Measurements from ENCODE around the gene FMC1. TPM values are rescaled to one million over a fixed set of nuclear protein-coding genes. Genes with fewer than 3 reads are reported as not detected.

Gene FMC1
- total and polyA plus RNA-seq, 4 donors: 8.7 to 44.6 (median 13.2) TPM

DNA sequence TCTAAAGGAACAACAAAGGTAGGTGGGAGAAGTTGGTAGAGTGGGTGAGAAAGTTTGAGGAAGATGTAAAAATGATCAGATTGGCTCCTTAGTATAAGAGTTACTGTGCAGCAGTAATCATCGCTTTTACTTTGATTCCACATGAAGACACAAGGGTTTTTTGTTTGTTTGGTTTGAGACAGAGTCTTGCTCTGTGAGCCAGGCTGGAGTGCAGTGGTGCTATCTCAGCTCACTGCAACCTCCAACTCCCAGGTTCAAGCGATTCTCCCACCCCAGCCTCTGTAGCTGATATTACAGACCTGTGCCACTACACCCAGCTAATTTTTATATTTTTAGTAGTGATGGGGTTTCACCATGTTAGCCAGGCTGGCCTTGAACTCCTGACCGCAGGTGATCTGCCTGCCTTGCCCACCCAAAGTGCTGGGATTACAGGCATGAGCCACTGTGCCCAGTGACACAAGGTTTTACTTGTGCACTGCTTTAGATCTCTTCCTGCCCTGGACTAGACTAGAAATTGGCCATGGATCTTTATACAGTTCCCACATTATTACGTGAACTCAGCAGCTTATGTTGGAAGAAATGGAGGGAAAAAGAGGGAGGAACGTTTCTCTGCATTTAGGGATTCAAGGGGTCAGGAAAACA, 29.3 kb downstream of the FMC1 start:
- no peaks in the 10 kb centered on the region for H3K27me3 ChIP-seq (ENCODE audit: control insufficient read depth in 3 of 3, insufficient read depth in 3 of 3, low read length in 2 of 3)
- no peak overlapping the region for H3K4me3 ChIP-seq
- DNase-seq (no peak), ATAC-seq (ENCODE audit: insufficient read depth, low FRiP score) (no peak)
- no peak overlapping the region for H3K27ac ChIP-seq (ENCODE audit: low read depth in 1 of 2, low read length in 1 of 2)
- H3K4me1 ChIP-seq (ENCODE audit: control insufficient read depth in 5 of 5, insufficient read depth in 5 of 5, low read length in 5 of 5): peaks cover 0 to 18% (median 8%) of the 10 kb centered on the region in 5 donors
- TF ChIP-seq, protein P1, sequence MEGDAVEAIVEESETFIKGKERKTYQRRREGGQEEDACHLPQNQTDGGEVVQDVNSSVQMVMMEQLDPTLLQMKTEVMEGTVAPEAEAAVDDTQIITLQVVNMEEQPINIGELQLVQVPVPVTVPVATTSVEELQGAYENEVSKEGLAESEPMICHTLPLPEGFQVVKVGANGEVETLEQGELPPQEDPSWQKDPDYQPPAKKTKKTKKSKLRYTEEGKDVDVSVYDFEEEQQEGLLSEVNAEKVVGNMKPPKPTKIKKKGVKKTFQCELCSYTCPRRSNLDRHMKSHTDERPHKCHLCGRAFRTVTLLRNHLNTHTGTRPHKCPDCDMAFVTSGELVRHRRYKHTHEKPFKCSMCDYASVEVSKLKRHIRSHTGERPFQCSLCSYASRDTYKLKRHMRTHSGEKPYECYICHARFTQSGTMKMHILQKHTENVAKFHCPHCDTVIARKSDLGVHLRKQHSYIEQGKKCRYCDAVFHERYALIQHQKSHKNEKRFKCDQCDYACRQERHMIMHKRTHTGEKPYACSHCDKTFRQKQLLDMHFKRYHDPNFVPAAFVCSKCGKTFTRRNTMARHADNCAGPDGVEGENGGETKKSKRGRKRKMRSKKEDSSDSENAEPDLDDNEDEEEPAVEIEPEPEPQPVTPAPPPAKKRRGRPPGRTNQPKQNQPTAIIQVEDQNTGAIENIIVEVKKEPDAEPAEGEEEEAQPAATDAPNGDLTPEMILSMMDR (IDR thresholded peaks at IDR 0.05; ENCODE audit: control extremely low read depth, extremely low read depth): no peak
- 81 to 89% methylated on average over 5 of the region's 5 CpGs for WGBS, 2 donors
- no peaks in the 10 kb centered on the region for H3K9me3 ChIP-seq (ENCODE audit: control insufficient read depth in 4 of 4, insufficient read depth in 3 of 4, low read length in 3 of 4)
- peaks cover 0 to 11% (median 2%) of the 10 kb centered on the region in 4 donors for H3K36me3 ChIP-seq (ENCODE audit: control insufficient read depth in 4 of 4, insufficient read depth in 4 of 4, low read length in 4 of 4)
- H3K9ac ChIP-seq (ENCODE audit: insufficient read depth in 1 of 2, low read length in 2 of 2): no peak overlapping the region

- DNase-seq (no peak), ATAC-seq (ENCODE audit: insufficient read depth, low FRiP score) (no peak)
- Histone ChIP-seq H3K9me3 (ENCODE audit: control insufficient read depth in 4 of 4, insufficient read depth in 3 of 4, low read length in 3 of 4) (no peaks in the 10 kb centered on the region), H3K4me1 (ENCODE audit: control insufficient read depth in 5 of 5, insufficient read depth in 5 of 5, low read length in 5 of 5) (peaks cover 0 to 16% (median 8%) of the 10 kb centered on the region in 5 donors), H3K9ac (ENCODE audit: insufficient read depth in 1 of 2, low read length in 2 of 2) (no peak overlapping the region), H3K27ac (ENCODE audit: low read depth in 1 of 2, low read length in 1 of 2) (no peak overlapping the region), H3K27me3 (ENCODE audit: control insufficient read depth in 3 of 3, insufficient read depth in 3 of 3, low read length in 2 of 3) (no peaks in the 10 kb centered on the region), H3K4me3 (no peak overlapping the region), H3K36me3 (ENCODE audit: control insufficient read depth in 4 of 4, insufficient read depth in 4 of 4, low read length in 4 of 4) (peaks cover 0 to 8% (median 2%) of the 10 kb centered on the region in 4 donors)
- WGBS, 2 donors: 82 to 89% methylated on average over 1 of the region's 1 CpG
- TF ChIP-seq, protein P1 (IDR thresholded peaks at IDR 0.05; ENCODE audit: control extremely low read depth, extremely low read depth): no peak
Measured at GRCh38 chr7:139370943-139371313, 29.8 kb downstream of the FMC1 start.

- DNase-seq (no peak), ATAC-seq (ENCODE audit: insufficient read depth, low FRiP score) (no peak)
- Histone ChIP-seq H3K9ac (ENCODE audit: insufficient read depth in 1 of 2, low read length in 2 of 2) (no peak overlapping the region), H3K36me3 (ENCODE audit: control insufficient read depth in 4 of 4, insufficient read depth in 4 of 4, low read length in 4 of 4) (peaks cover 9 to 21% (median 11%) of the 10 kb centered on the region in 4 donors), H3K4me3 (no peak overlapping the region), H3K27me3 (ENCODE audit: control insufficient read depth in 3 of 3, insufficient read depth in 3 of 3, low read length in 2 of 3) (no peaks in the 10 kb centered on the region), H3K4me1 (ENCODE audit: control insufficient read depth in 5 of 5, insufficient read depth in 5 of 5, low read length in 5 of 5) (peaks cover 0 to 8% (median 5%) of the 10 kb centered on the region in 5 donors), H3K27ac (ENCODE audit: low read depth in 1 of 2, low read length in 1 of 2) (no peak overlapping the region), H3K9me3 (ENCODE audit: control insufficient read depth in 4 of 4, insufficient read depth in 3 of 4, low read length in 3 of 4) (no peaks in the 10 kb centered on the region)
- TF ChIP-seq, protein P1 (IDR thresholded peaks at IDR 0.05; ENCODE audit: control extremely low read depth, extremely low read depth): no peak
- 94 to 96% methylated on average over 6 of the region's 6 CpGs for WGBS, 2 donors
Measured at GRCh38 chr7:139374246-139374645, 33.1 kb downstream of the FMC1 start.

- Histone ChIP-seq H3K9ac (ENCODE audit: insufficient read depth in 1 of 2, low read length in 2 of 2) (no peak overlapping the region), H3K4me3 (no peak overlapping the region), H3K4me1 (ENCODE audit: control insufficient read depth in 5 of 5, insufficient read depth in 5 of 5, low read length in 5 of 5) (no peaks in the 10 kb centered on the region), H3K27ac (ENCODE audit: low read depth in 1 of 2, low read length in 1 of 2) (no peak overlapping the region), H3K36me3 (ENCODE audit: control insufficient read depth in 4 of 4, insufficient read depth in 4 of 4, low read length in 4 of 4) (peaks cover 7 to 26% (median 12%) of the 10 kb centered on the region in 4 donors), H3K27me3 (ENCODE audit: control insufficient read depth in 3 of 3, insufficient read depth in 3 of 3, low read length in 2 of 3) (no peaks in the 10 kb centered on the region), H3K9me3 (ENCODE audit: control insufficient read depth in 4 of 4, insufficient read depth in 3 of 4, low read length in 3 of 4) (no peaks in the 10 kb centered on the region)
- TF ChIP-seq, protein P1 (IDR thresholded peaks at IDR 0.05; ENCODE audit: control extremely low read depth, extremely low read depth): no peak
- ATAC-seq (ENCODE audit: insufficient read depth, low FRiP score): no peak
- 89 to 91% methylated on average over 6 of the region's 6 CpGs for WGBS, 2 donors
- no peak for DNase-seq
Measured at GRCh38 chr7:139382439-139382838, 41.3 kb downstream of the FMC1 start.
